Measurements from ENCODE around the gene FGD4. TPM values are rescaled to one million over a fixed set of nuclear protein-coding genes. Genes with fewer than 3 reads are reported as not detected.

FGD4 gene
- total RNA-seq, 1 experiment from 2014 or later = 39.7 TPM

- peaks cover 56% of the 10 kb centered on the region for H3K4me1 Mint-ChIP-seq
- peak overlapping the region; percentile 98 for H3K27ac Mint-ChIP-seq
- H3K27me3 Mint-ChIP-seq (ENCODE audit: low read depth) = no peaks in the 10 kb centered on the region
- H3K4me3 Mint-ChIP-seq = peak overlapping the region; percentile 94
- no peaks in the 10 kb centered on the region for H3K9me3 Mint-ChIP-seq
- POLR2A ChIA-PET = interaction anchor here (0.9 kb wide), 1 partner anchor 67 kb away, joined by 3 read pairs; no protein-coding TSS in a partner anchor
- ATAC-seq (no peak), DNase-seq (ENCODE audit: low spot score) (no peak)
- no peak for TF ChIP-seq GTF2I (CRISPR knock-in tag; conservative IDR thresholded peaks at IDR 0.05)
- TF ChIP-seq ATF3 (CRISPR knock-in tag; conservative IDR thresholded peaks at IDR 0.05) = no peak
- TF ChIP-seq NR1H2 (CRISPR knock-in tag; IDR thresholded peaks at IDR 0.05) = no peak
- no peak for TF ChIP-seq KAT7 (CRISPR knock-in tag; IDR thresholded peaks at IDR 0.05; ENCODE audit: borderline replicate concordance)
- peaks cover 14% of the 10 kb centered on the region for H3K36me3 Mint-ChIP-seq
- CTCF ChIA-PET = no interaction called here
Measured at GRCh38 chr12:32400866-32401265, 1.5 kb downstream of the FGD4 start.

GRCh38 chr12:32402170-32402569 lies 2.8 kb downstream of the FGD4 start:
- TF ChIP-seq GTF2I (CRISPR knock-in tag; conservative IDR thresholded peaks at IDR 0.05) (no peak), SMAD4 (CRISPR knock-in tag; IDR thresholded peaks at IDR 0.05) (no peak), ZNF121 (CRISPR knock-in tag; IDR thresholded peaks at IDR 0.05) (peak; percentile 98), ATF6 (CRISPR knock-in tag; IDR thresholded peaks at IDR 0.05) (no peak)
- Mint-ChIP-seq H3K4me3 (peak overlapping the region; percentile 41; the same call in 1 of the 2 replicates), H3K27ac (0 out of 2 replicates have a peak overlapping the region, but pooled peaks have one; percentile 63), H3K36me3 (peaks cover 14% of the 10 kb centered on the region), H3K27me3 (ENCODE audit: low read depth) (no peaks in the 10 kb centered on the region), H3K9me3 (no peaks in the 10 kb centered on the region), H3K4me1 (peaks cover 52% of the 10 kb centered on the region)
- ChIA-PET POLR2A (no interaction called here), CTCF (interaction anchor here (0.6 to 0.7 kb wide), 2 partner anchors 147 to 238 kb away, joined by 3 to 6 read pairs; no protein-coding TSS in a partner anchor)
- DNase-seq (ENCODE audit: low spot score) (no peak), ATAC-seq (no peak)

- peaks cover 14% of the 10 kb centered on the region for H3K36me3 Mint-ChIP-seq
- CTCF ChIA-PET = interaction anchor here (0.6 kb wide), 1 partner anchor 59 kb away, joined by 3 read pairs; no protein-coding TSS in a partner anchor
- no peak for DNase-seq (ENCODE audit: low spot score)
- H3K27ac Mint-ChIP-seq = peak overlapping the region; percentile 43
- no peaks in the 10 kb centered on the region for H3K9me3 Mint-ChIP-seq
- peaks cover 50% of the 10 kb centered on the region for H3K4me1 Mint-ChIP-seq
- ATAC-seq = no peak
- H3K4me3 Mint-ChIP-seq = peak overlapping the region; percentile 24
- TF ChIP-seq CREM (CRISPR knock-in tag; IDR thresholded peaks at IDR 0.05) (no peak), ZNF281 (CRISPR knock-in tag; IDR thresholded peaks at IDR 0.05) (no peak), ZNF138 (CRISPR knock-in tag; conservative IDR thresholded peaks at IDR 0.05) (no peak), NR3C1 (CRISPR knock-in tag; conservative IDR thresholded peaks at IDR 0.05; ENCODE audit: low read depth) (no peak), MLX (CRISPR knock-in tag; IDR thresholded peaks at IDR 0.05) (no peak), CTCF (IDR thresholded peaks at IDR 0.05) (no peak), JAZF1 (CRISPR knock-in tag; IDR thresholded peaks at IDR 0.05) (no peak), NFATC4 (CRISPR knock-in tag; IDR thresholded peaks at IDR 0.05) (no peak), ZNF512 (CRISPR knock-in tag; IDR thresholded peaks at IDR 0.05; ENCODE audit: borderline replicate concordance) (no peak), NFYB (CRISPR knock-in tag; conservative IDR thresholded peaks at IDR 0.05; ENCODE audit: low read depth) (no peak)
- no peaks in the 10 kb centered on the region for H3K27me3 Mint-ChIP-seq (ENCODE audit: low read depth)
- POLR2A ChIA-PET = no interaction called here
Measured at GRCh38 chr12:32402946-32403345, 3.6 kb downstream of the FGD4 start.

Measured in WTC11 (cell line).